Kidney (tissue), 14 donors: ENCODE results near the gene SPTBN1. TPM values are rescaled to one million over a fixed set of nuclear protein-coding genes. Genes with fewer than 3 reads are reported as not detected.

Experiments
- DNase-seq, 5 donors: peaks; one replicate each; pipeline ENCODE4 v3.0.0-alpha.2; 2013 to 2020
- FAIRE-seq: peaks from 2 replicates; lab custom pipeline; 2012; peaks lifted over from hg19 to GRCh38; lab: Jason Lieb, UNC
- H3K27ac ChIP-seq, 2 donors: one replicate each; pipeline ENCODE4 v1.7.0; 2013; ENCODE audit warnings: low read depth in 2 of 2, low read length in 2 of 2, inconsistent platforms in 1 of 2
- H3K27me3 ChIP-seq: one replicate; pipeline ENCODE4 v1.7.1; 2013; ENCODE audit warnings: low read length, inconsistent platforms; ENCODE audit not compliant: control insufficient read depth, insufficient read depth
- H3K36me3 ChIP-seq, 3 donors: one replicate each; pipeline versions ENCODE4 v1.7.0 to v1.7.1; 2013; ENCODE audit warnings: low read length in 3 of 3, control low read depth in 1 of 3, inconsistent platforms in 1 of 3; ENCODE audit not compliant: insufficient read depth in 3 of 3, control insufficient read depth in 2 of 3
- H3K4me1 ChIP-seq, 3 donors: one replicate each; pipeline versions ENCODE4 v1.7.0 to v1.7.1; 2013; ENCODE audit warnings: low read length in 3 of 3, inconsistent platforms in 1 of 3, low read depth in 1 of 3; ENCODE audit not compliant: control insufficient read depth in 2 of 3, insufficient read depth in 2 of 3
- H3K4me3 ChIP-seq, 3 donors: one replicate each; pipeline versions ENCODE4 v1.7.0 to v1.8.1; 2013; ENCODE audit warnings: low read length in 3 of 3, control low read depth in 1 of 3, inconsistent platforms in 1 of 3
- H3K9ac ChIP-seq, 3 donors: one replicate each; pipeline versions ENCODE4 v1.7.0 to v1.7.1; 2013; ENCODE audit warnings: low read length in 3 of 3, control low read depth in 1 of 3, inconsistent platforms in 1 of 3
- H3K9me3 ChIP-seq, 3 donors: one replicate each; pipeline versions ENCODE4 v1.7.0 to v1.7.1; 2013; ENCODE audit warnings: low read length in 3 of 3, control low read depth in 1 of 3, inconsistent platforms in 1 of 3; ENCODE audit not compliant: control insufficient read depth in 2 of 3, insufficient read depth in 1 of 3
- intact Hi-C: fragments of 100-400 bp; cut with DNase I; formaldehyde crosslinking; loops from one replicate; pipeline ENCODE4 v1.11.1; 2022
- polyA plus RNA-seq: library from polyadenylated mRNA; stranded (reverse); fragments of 350-450 nt; fragmentation: Illumina TruSeq; extraction: RNeasy Lipid Tissue Mini Kit (QIAGEN cat#74804); gene quantifications from one replicate; pipeline ENCODE4 v1.2.3, GENCODE V29; 2014; ENCODE audit warnings: low read depth, low replicate concordance; ENCODE audit not compliant: insufficient read depth
- total RNA-seq: library from RNA; stranded (reverse); fragmentation: NEBNext Ultra II Directional; extraction: Animal tissue kit (Norgen Biotek cat#: 25700); gene quantifications from one replicate; pipeline ENCODE4 v1.2.1, GENCODE V29; 2021
- TF ChIP-seq, protein P1 (sequence below): IDR thresholded peaks from 3 replicates; pipeline ENCODE4 v1.5.1; 2012; ENCODE audit warnings: mild to moderate bottlenecking, moderate library complexity, borderline replicate concordance; ENCODE audit not compliant: insufficient read depth; ENCODE audit errors: extremely low read depth
- donor health status: control.
- donor health status: control.
- donor health status: control.
- donor health status: control.
- donor health status: control.
- donor health status: DM: yes; HTN: yes; CAD: no.
- donor health status: Normal renal cell carcinoma (clear cell type).

Gene SPTBN1
- total and polyA plus RNA-seq, 2 donors from 2014 or later: 93.2 to 313 TPM

DNA sequence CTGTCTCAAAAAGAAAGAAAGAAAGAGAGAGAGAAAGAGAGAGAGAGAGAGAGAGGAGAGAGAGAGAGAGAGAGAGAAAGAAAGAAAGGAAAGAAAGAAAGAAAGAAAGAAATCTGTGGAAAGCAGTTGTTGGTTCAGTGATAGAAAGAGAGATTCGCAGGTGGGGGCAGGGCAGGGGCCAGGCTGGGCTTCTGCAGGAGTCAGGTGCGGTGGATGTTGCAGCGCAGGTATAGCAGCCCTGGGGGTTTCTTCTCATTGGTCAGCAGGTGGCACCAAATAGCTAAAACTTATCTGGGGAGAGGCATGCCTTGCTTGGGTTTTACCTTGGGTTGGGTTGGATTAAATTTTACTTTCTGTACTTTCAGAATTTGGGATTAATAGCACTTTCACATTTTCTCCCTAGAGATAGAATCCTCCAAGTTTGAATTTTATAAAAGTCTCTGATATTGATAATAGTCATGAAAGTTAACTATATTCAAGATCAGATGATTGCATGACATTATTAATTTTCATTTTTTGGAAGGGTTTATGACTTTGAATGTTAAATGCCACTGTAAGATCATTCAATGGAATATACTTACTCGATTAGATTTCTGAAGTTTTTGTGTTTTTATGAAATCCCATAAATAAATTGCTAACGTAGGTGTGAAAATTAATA is 66.6 kb downstream of the SPTBN1 start:
- TF ChIP-seq, protein P1, sequence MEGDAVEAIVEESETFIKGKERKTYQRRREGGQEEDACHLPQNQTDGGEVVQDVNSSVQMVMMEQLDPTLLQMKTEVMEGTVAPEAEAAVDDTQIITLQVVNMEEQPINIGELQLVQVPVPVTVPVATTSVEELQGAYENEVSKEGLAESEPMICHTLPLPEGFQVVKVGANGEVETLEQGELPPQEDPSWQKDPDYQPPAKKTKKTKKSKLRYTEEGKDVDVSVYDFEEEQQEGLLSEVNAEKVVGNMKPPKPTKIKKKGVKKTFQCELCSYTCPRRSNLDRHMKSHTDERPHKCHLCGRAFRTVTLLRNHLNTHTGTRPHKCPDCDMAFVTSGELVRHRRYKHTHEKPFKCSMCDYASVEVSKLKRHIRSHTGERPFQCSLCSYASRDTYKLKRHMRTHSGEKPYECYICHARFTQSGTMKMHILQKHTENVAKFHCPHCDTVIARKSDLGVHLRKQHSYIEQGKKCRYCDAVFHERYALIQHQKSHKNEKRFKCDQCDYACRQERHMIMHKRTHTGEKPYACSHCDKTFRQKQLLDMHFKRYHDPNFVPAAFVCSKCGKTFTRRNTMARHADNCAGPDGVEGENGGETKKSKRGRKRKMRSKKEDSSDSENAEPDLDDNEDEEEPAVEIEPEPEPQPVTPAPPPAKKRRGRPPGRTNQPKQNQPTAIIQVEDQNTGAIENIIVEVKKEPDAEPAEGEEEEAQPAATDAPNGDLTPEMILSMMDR: peak; percentile 71
- FAIRE-seq (peak; percentile 62), DNase-seq (peak; percentile 72 to 92 (median 73))
- peak overlapping the region in 1 of 3 donors; percentile 10 for H3K9ac ChIP-seq
- no peaks in the 10 kb centered on the region for H3K9me3 ChIP-seq
- H3K4me1 ChIP-seq: peaks cover 0 to 24% (median 24%) of the 10 kb centered on the region in 3 donors
- intact Hi-C loops: loop anchor here (10.0 kb wide), 1 partner anchor 182 kb away; no protein-coding TSS in a partner anchor
- no peak overlapping the region for H3K4me3 ChIP-seq
- peak overlapping the region in 1 of 2 donors; percentile 7 for H3K27ac ChIP-seq
- peaks cover 0 to 9% (median 5%) of the 10 kb centered on the region in 3 donors for H3K36me3 ChIP-seq
- no peaks in the 10 kb centered on the region for H3K27me3 ChIP-seq

DNA sequence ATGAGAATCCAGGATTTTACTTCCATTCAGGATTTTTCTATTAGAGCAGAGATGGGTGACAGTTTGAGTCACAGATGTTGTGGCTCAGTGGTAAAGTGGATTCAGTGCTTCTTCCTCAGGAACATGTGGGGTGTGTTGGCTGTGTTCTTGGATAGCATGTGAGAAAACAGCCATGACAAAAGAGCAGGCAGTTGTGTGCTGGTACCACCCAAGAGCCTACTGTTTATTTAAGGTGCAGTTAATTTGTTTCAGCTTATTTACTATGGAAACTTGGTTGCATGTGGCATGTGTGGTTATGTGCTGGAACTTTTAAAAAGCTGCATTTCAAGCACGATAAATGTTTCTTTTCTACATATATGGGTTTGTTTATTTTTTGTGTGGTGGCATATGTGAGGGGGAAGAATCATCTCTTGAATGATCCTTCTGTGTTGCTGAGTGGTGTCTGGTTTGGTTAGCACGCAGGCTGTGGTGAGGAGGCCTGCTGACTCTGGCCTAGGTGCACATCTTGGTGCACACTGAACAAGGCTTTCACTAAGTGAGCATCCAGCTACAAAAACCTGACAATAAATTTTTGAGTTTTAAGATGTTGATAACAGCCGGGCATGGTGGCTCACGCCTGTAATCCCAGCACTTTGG is 67.3 kb downstream of the SPTBN1 start:
- no peaks in the 10 kb centered on the region for H3K27me3 ChIP-seq
- peaks cover 4 to 13% (median 5%) of the 10 kb centered on the region in 3 donors for H3K36me3 ChIP-seq
- DNase-seq (peak in 2 of 5 donors; percentile 10 to 59), FAIRE-seq (no peak)
- H3K9ac ChIP-seq: peak overlapping the region in 1 of 3 donors; percentile 10
- intact Hi-C loops: loop anchor here (10.0 kb wide), 1 partner anchor 181 kb away; no protein-coding TSS in a partner anchor
- H3K27ac ChIP-seq: peak overlapping the region in 1 of 2 donors; percentile 7
- no peak overlapping the region for H3K4me3 ChIP-seq
- peaks cover 0 to 29% (median 28%) of the 10 kb centered on the region in 3 donors for H3K4me1 ChIP-seq
- TF ChIP-seq, protein P1: no peak
- no peaks in the 10 kb centered on the region for H3K9me3 ChIP-seq

DNA sequence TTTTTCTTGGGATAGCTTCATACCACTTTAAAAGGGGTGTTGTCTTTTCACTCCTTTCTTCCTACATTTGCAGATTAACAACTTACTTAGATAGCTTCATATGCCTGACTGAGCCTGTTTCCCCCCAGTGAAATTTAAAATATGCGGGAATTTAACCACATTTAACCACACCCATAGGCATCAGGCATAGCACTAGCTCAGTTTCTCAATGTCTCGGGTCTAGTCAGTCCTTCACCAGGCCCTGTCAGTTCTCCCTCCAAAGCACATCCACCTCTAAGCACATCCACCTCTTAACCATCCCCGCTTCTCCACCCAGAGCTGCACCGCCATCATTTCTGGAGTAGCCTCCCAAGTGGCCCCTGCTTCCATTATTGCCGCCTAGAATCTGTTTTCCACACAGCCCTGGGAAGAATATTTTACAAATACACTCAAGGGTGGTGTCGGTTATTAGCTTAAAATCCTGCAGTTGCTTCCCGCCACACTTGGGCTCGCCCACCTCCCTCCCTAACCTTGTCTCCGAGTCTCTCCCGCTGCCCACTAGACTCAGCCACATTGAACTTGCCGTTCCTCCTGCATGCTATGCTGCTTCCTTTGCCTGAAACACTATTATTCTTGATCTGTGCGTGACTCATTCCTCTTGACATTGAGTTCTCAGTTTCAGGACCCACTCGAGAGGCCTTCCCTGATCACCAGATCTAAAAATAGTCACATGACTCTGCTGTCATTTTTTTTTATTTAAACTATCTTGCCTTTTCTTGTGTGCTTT is 68.3 kb downstream of the SPTBN1 start:
- Histone ChIP-seq H3K27ac (peak overlapping the region; percentile 54 to 63), H3K4me3 (no peak overlapping the region), H3K27me3 (no peaks in the 10 kb centered on the region), H3K9ac (no peak overlapping the region), H3K36me3 (peaks cover 4 to 15% (median 5%) of the 10 kb centered on the region in 3 donors), H3K4me1 (peaks cover 0 to 33% (median 30%) of the 10 kb centered on the region in 3 donors), H3K9me3 (no peaks in the 10 kb centered on the region)
- TF ChIP-seq, protein P1: no peak
- DNase-seq: peak in 1 of 5 donors; percentile 14
- FAIRE-seq: no peak
- intact Hi-C loops: loop anchor here (10.0 kb wide), 1 partner anchor 180 kb away; no protein-coding TSS in a partner anchor
